Panc1 (cell line): ENCODE results near the gene SCAANT1. TPM values are rescaled to one million over a fixed set of nuclear protein-coding genes. Genes with fewer than 3 reads are reported as not detected.

Experiments
- ATAC-seq: fragments of 200-7000 bp; cut with Tn5 transposase; 2 replicates; pipeline ENCODE4 v1.9.1; 2020; ENCODE audit warnings: mild to moderate bottlenecking, moderate library complexity
- BruUV-seq: library from RNA; stranded (reverse); fragments of 400-500 nt; replicated peaks from 2 replicates; lab custom pipeline; 2021; lab: Mats Ljungman, UMichigan
- CTCF ChIA-PET: fragments of 300-600 bp; sonication (Branson Sonifier 250); formaldehyde crosslinking; loops from one replicate; lab custom pipeline; 2022; ENCODE audit warnings: antibody characterized with exemption; lab: Charles Lee
- POLR2A ChIA-PET: fragments of 300-600 bp; sonication (Branson Sonifier 250); formaldehyde crosslinking; loops from one replicate; lab custom pipeline; 2022; ENCODE audit warnings: antibody characterized with exemption; lab: Charles Lee
- DNase-seq: peaks from one replicate; pipeline ENCODE4 v3.0.0-alpha.2; 2010; ENCODE audit warnings: low read depth, low spot score
- H3K27ac ChIP-seq: 2 replicates; pipeline ENCODE4 v1.5.1; 2011; ENCODE audit warnings: mild to moderate bottlenecking, low read length, inconsistent platforms
- H3K27me3 ChIP-seq: fragments of 200-500 bp; sonication (Bioruptor generic); 2 replicates; pipeline ENCODE4 v1.6.0; 2014; ENCODE audit warnings: low read length, inconsistent platforms; ENCODE audit not compliant: control insufficient read depth, insufficient read depth
- H3K36me3 ChIP-seq: fragments of 200-500 bp; sonication (Bioruptor generic); 2 replicates; pipeline ENCODE4 v1.5.1; 2014; ENCODE audit warnings: inconsistent platforms, mild to moderate bottlenecking, low read length, moderate library complexity; ENCODE audit not compliant: control insufficient read depth, insufficient read depth
- H3K4me1 ChIP-seq: 2 replicates; pipeline ENCODE4 v1.5.1; 2011; ENCODE audit warnings: inconsistent platforms, mild to moderate bottlenecking, low read length, moderate library complexity; ENCODE audit not compliant: control insufficient read depth, insufficient read depth
- H3K4me3 ChIP-seq, 2 experiments: 2 replicates each; pipeline ENCODE4 v1.5.1; 2011 to 2012; ENCODE audit warnings: low read depth in 2 of 2, low read length in 2 of 2, mild to moderate bottlenecking in 2 of 2, inconsistent platforms in 1 of 2, moderate library complexity in 1 of 2
- H3K9me3 ChIP-seq: fragments of 200-500 bp; sonication (Bioruptor generic); 2 replicates; pipeline ENCODE4 v1.5.1; 2014; ENCODE audit warnings: low read depth, mild to moderate bottlenecking, inconsistent platforms, low read length, moderate library complexity; ENCODE audit not compliant: control insufficient read depth, insufficient read depth
- CTCF ChIP-seq: fragments of 450-650 bp; IDR thresholded peaks from 2 replicates; pipeline ENCODE4 v1.5.1; 2017; ENCODE audit warnings: mild to moderate bottlenecking
- POLR2AphosphoS5 ChIP-seq: IDR thresholded peaks from 2 replicates; pipeline ENCODE4 v1.6.1; 2012; ENCODE audit warnings: mild to moderate bottlenecking, low read depth, low read length, moderate library complexity
- REST ChIP-seq, 2 experiments: IDR thresholded peaks; 2 replicates each; pipeline ENCODE4 v1.6.1; 2011 to 2012; ENCODE audit warnings: low read depth in 2 of 2, control low read depth in 1 of 2, low read length in 1 of 2, mild to moderate bottlenecking in 1 of 2, moderate library complexity in 1 of 2; ENCODE audit not compliant: insufficient read depth in 1 of 2
- SIN3A ChIP-seq: IDR thresholded peaks from 2 replicates; pipeline ENCODE4 v1.6.1; 2012; ENCODE audit warnings: low read depth, mild to moderate bottlenecking, low read length, moderate library complexity, borderline replicate concordance; ENCODE audit not compliant: insufficient read depth
- TCF7L2 ChIP-seq: IDR thresholded peaks from 2 replicates; pipeline ENCODE4 v1.6.1; 2011; ENCODE audit warnings: mild to moderate bottlenecking, low read depth, low read length, inconsistent platforms
- in situ Hi-C: cut with HindIII; loops from 2 replicates; pipeline ENCODE4 v1.10.0; 2016; ENCODE audit warnings: low sequenced_read_pairs, low pct_unique_long_range_greater_than_20kb
- intact Hi-C: fragments of 100-400 bp; cut with micrococcal nuclease; formaldehyde crosslinking; loops from one replicate; pipeline ENCODE4 v1.10.0; 2022; ENCODE audit not compliant: unreplicated experiment
- total RNA-seq: library from RNA; stranded (reverse); gene quantifications from one replicate; pipeline ENCODE4 v1.2.1, GENCODE V29; 2021; ENCODE audit not compliant: unreplicated experiment

The SCAANT1 gene
- total RNA-seq, 1 experiment from 2014 or later = not detected

GRCh38 chr3:63876260-63876659, 35.9 kb downstream of the SCAANT1 start:
- in situ Hi-C loops = no loop called here
- Histone ChIP-seq H3K4me1 (no peaks in the 10 kb centered on the region; the same call in 1 of the 2 replicates), H3K27me3 (no peaks in the 10 kb centered on the region), H3K36me3 (no peaks in the 10 kb centered on the region), H3K9me3 (no peaks in the 10 kb centered on the region), H3K4me3 (no peak overlapping the region), H3K27ac (no peak overlapping the region)
- ChIA-PET POLR2A (no interaction called here), CTCF (no interaction called here)
- TF ChIP-seq SIN3A (no peak), CTCF (no peak), REST (IDR thresholded peaks at IDR 0.05; ENCODE audit: insufficient read depth in 1 of 2, low read depth in 2 of 2, low read length in 1 of 2) (no peak), POLR2AphosphoS5 (no peak), TCF7L2 (no peak)
- DNase-seq (no peak), ATAC-seq (no peak)
- BruUV-seq = no TSS peak
- intact Hi-C loops = no loop called here

- H3K36me3 ChIP-seq = no peaks in the 10 kb centered on the region
- no peak for ATAC-seq
- in situ Hi-C loops = no loop called here
- H3K9me3 ChIP-seq = no peaks in the 10 kb centered on the region
- H3K27ac ChIP-seq = no peak overlapping the region
- BruUV-seq = no TSS peak
- H3K4me1 ChIP-seq = no peaks in the 10 kb centered on the region; the same call in 1 of the 2 replicates
- ChIA-PET POLR2A (no interaction called here), CTCF (no interaction called here)
- no peak overlapping the region for H3K4me3 ChIP-seq
- no peak for DNase-seq
- TF ChIP-seq SIN3A (no peak), TCF7L2 (no peak), CTCF (no peak), REST (IDR thresholded peaks at IDR 0.05; ENCODE audit: insufficient read depth in 1 of 2, low read depth in 2 of 2, low read length in 1 of 2) (no peak), POLR2AphosphoS5 (no peak)
- H3K27me3 ChIP-seq = no peaks in the 10 kb centered on the region
- intact Hi-C loops = no loop called here
Observed at GRCh38 chr3:63875510-63875909, 36.7 kb downstream of the SCAANT1 start.
